Measurements from ENCODE around the gene C2.
A peak's percentile ranks its signal among the peaks of the same experiment; 100 is the strongest.
"Not testable (repeated sequence)": the region's sequence is repeated elsewhere in the genome, so short reads cannot be mapped to it uniquely, and the experiment has no call there.

Gene C2

GRCh38 chr6:31966997-31967925 lies 39.7 kb downstream of the C2 start:
- DNase-seq (ENCODE audit: low spot score in 2 of 2), result no peak
- Mint-ChIP-seq H3K36me3 (peaks cover 41% of the 10 kb centered on the region), H3K27ac (peak overlapping the region; percentile 65), H3K9me3 (no peaks in the 10 kb centered on the region), H3K4me3 (no peak overlapping the region), H3K4me1 (peaks cover 23% of the 10 kb centered on the region), H3K27me3 (no peaks in the 10 kb centered on the region)
- ATAC-seq (ENCODE audit: low read depth), result no peak

- H3K4me1 Mint-ChIP-seq, result peaks cover 25% of the 10 kb centered on the region
- no peaks in the 10 kb centered on the region for H3K27me3 Mint-ChIP-seq
- H3K4me3 Mint-ChIP-seq, result no peak overlapping the region
- ATAC-seq (ENCODE audit: low read depth) (no peak), DNase-seq (ENCODE audit: low spot score in 2 of 2) (no peak)
- peak overlapping the region; percentile 65 for H3K27ac Mint-ChIP-seq
- peaks cover 35% of the 10 kb centered on the region for H3K36me3 Mint-ChIP-seq
- H3K9me3 Mint-ChIP-seq, result no peaks in the 10 kb centered on the region
These were observed 40.4 kb downstream of the C2 start for GRCh38 chr6:31967926-31968320.

- Mint-ChIP-seq H3K27ac (no peak overlapping the region), H3K9me3 (no peaks in the 10 kb centered on the region), H3K4me1 (peaks cover 27% of the 10 kb centered on the region), H3K4me3 (no peak overlapping the region), H3K36me3 (peaks cover 33% of the 10 kb centered on the region), H3K27me3 (no peaks in the 10 kb centered on the region)
- DNase-seq (ENCODE audit: low spot score in 2 of 2) (no peak), ATAC-seq (ENCODE audit: low read depth) (no peak)
These were observed 40.8 kb downstream of the C2 start for GRCh38 chr6:31968326-31968725.

GRCh38 chr6:31968791-31969711 lies 41.5 kb downstream of the C2 start:
- Mint-ChIP-seq H3K4me1 (peaks cover 28% of the 10 kb centered on the region), H3K27me3 (no peaks in the 10 kb centered on the region), H3K36me3 (peaks cover 29% of the 10 kb centered on the region), H3K4me3 (no peak overlapping the region), H3K27ac (peak overlapping the region; percentile 100), H3K9me3 (no peaks in the 10 kb centered on the region)
- DNase-seq (ENCODE audit: low spot score in 2 of 2), result no peak
- no peak for ATAC-seq (ENCODE audit: low read depth)

- H3K9me3 Mint-ChIP-seq, result no peaks in the 10 kb centered on the region
- peaks cover 28% of the 10 kb centered on the region for H3K36me3 Mint-ChIP-seq
- H3K4me1 Mint-ChIP-seq, result peaks cover 30% of the 10 kb centered on the region
- peak overlapping the region; percentile 100 for H3K27ac Mint-ChIP-seq
- DNase-seq (ENCODE audit: low spot score in 2 of 2) (no peak), ATAC-seq (ENCODE audit: low read depth) (no peak)
- H3K27me3 Mint-ChIP-seq, result no peaks in the 10 kb centered on the region
- peak overlapping the region; percentile 98 for H3K4me3 Mint-ChIP-seq
These were observed 42.4 kb downstream of the C2 start for GRCh38 chr6:31969712-31970603.

- H3K27me3 Mint-ChIP-seq, result no peaks in the 10 kb centered on the region
- ATAC-seq (ENCODE audit: low read depth), result no peak
These were observed 43.2 kb downstream of the C2 start for GRCh38 chr6:31970604-31971271.

GRCh38 chr6:31971279-31971992 lies 43.9 kb downstream of the C2 start:
- ATAC-seq (ENCODE audit: low read depth), result no peak
- H3K9me3 Mint-ChIP-seq, result no peaks in the 10 kb centered on the region

More at GRCh38 chr6:31970604-31971271, 43.2 kb downstream of the C2 start:
- peaks cover 21% of the 10 kb centered on the region for H3K36me3 Mint-ChIP-seq
- H3K4me3 Mint-ChIP-seq, result peak overlapping the region; percentile 98
- peaks cover 28% of the 10 kb centered on the region for H3K4me1 Mint-ChIP-seq
- no peaks in the 10 kb centered on the region for H3K9me3 Mint-ChIP-seq
- DNase-seq (ENCODE audit: low spot score in 2 of 2), result no peak
- peak overlapping the region; percentile 100 for H3K27ac Mint-ChIP-seq

GRCh38 chr6:31971993-31972708 lies 44.6 kb downstream of the C2 start, which contains the start of gene DXO:
TSS of gene DXO (minus strand) at chr6:31972138. CDS start at chr6:31971675, 463 bp downstream.
- Mint-ChIP-seq H3K36me3 (peaks cover 14% of the 10 kb centered on the region), H3K27ac (peak within 1 kb of the TSS; percentile 100), H3K4me1 (peaks cover 26% of the 10 kb centered on the region), H3K27me3 (no peaks in the 10 kb centered on the region), H3K9me3 (no peaks in the 10 kb centered on the region), H3K4me3 (peak within 1 kb of the TSS; percentile 98)
- ATAC-seq (ENCODE audit: low read depth) (peak; percentile 79), DNase-seq (ENCODE audit: low spot score in 2 of 2) (peak; percentile 98)

More at GRCh38 chr6:31971279-31971992, 43.9 kb downstream of the C2 start:
- Mint-ChIP-seq H3K36me3 (peaks cover 19% of the 10 kb centered on the region), H3K27me3 (no peaks in the 10 kb centered on the region), H3K27ac (peak overlapping the region; percentile 100), H3K4me1 (peaks cover 28% of the 10 kb centered on the region), H3K4me3 (peak overlapping the region; percentile 98)
- DNase-seq (ENCODE audit: low spot score in 2 of 2), result no peak

GRCh38 chr6:31972709-31973350 lies 45.3 kb downstream of the C2 start:
- Mint-ChIP-seq H3K9me3 (no peaks in the 10 kb centered on the region), H3K4me3 (peak overlapping the region; percentile 98), H3K4me1 (peaks cover 26% of the 10 kb centered on the region), H3K27ac (peak overlapping the region; percentile 100), H3K27me3 (no peaks in the 10 kb centered on the region), H3K36me3 (peaks cover 7% of the 10 kb centered on the region)
- DNase-seq (ENCODE audit: low spot score in 2 of 2) (no peak), ATAC-seq (ENCODE audit: low read depth) (no peak)

GRCh38 chr6:31976065-31976464 lies 48.5 kb downstream of the C2 start:
- H3K27me3 Mint-ChIP-seq; H3K27ac Mint-ChIP-seq; DNase-seq (ENCODE audit: low spot score in 2 of 2); H3K4me3 Mint-ChIP-seq; ATAC-seq (ENCODE audit: low read depth); H3K9me3 Mint-ChIP-seq; H3K36me3 Mint-ChIP-seq: not testable (repeated sequence)
- peaks cover 19% of the 10 kb centered on the region for H3K4me1 Mint-ChIP-seq

- Mint-ChIP-seq H3K27me3 (no peaks in the 10 kb centered on the region), H3K4me1 (peaks cover 12% of the 10 kb centered on the region), H3K36me3 (peaks cover 5% of the 10 kb centered on the region), H3K4me3 (no peak overlapping the region), H3K27ac (no peak overlapping the region), H3K9me3 (no peaks in the 10 kb centered on the region)
- no peak for DNase-seq (ENCODE audit: low spot score in 2 of 2)
- ATAC-seq (ENCODE audit: low read depth), result no peak
These were observed 50.4 kb downstream of the C2 start for GRCh38 chr6:31977816-31978431.
